ENCODE data around the gene CHI3L1. TPM values are rescaled to one million over a fixed set of nuclear protein-coding genes. Genes with fewer than 3 reads are reported as not detected.

The CHI3L1 gene
- total RNA-seq, 1 experiment from 2014 or later, result not detected

GRCh38 chr1:203167026-203167912 lies 19.2 kb downstream of the CHI3L1 start:
- Histone ChIP-seq H3K18ac (ENCODE audit: insufficient read length, low read depth, low read length) (no peak overlapping the region), H3K56ac (ENCODE audit: insufficient read length, low read depth, low read length) (no peak overlapping the region), H3K27me3 (ENCODE audit: insufficient read depth, low read length) (no peaks in the 10 kb centered on the region), H3K23me2 (ENCODE audit: insufficient read length, low read depth, low read length, poor library complexity, severe bottlenecking) (no peaks in the 10 kb centered on the region), H3K4me1 (ENCODE audit: insufficient read depth, low read length) (no peaks in the 10 kb centered on the region), H2BK20ac (ENCODE audit: low read depth, low read length, poor library complexity, severe bottlenecking) (no peak overlapping the region), H2BK120ac (ENCODE audit: low read depth, low read length, poor library complexity, severe bottlenecking) (no peak overlapping the region), H2BK15ac (ENCODE audit: low read depth, low read length) (no peak overlapping the region), H3K79me2 (ENCODE audit: insufficient read depth, low read length) (no peaks in the 10 kb centered on the region), H2AFZ (ENCODE audit: low read length) (no peak overlapping the region), H4K5ac (ENCODE audit: insufficient read length, low read depth, low read length) (no peak overlapping the region), H3K4me2 (ENCODE audit: insufficient read depth, insufficient read length, low read length) (no peak overlapping the region), H3K9me3 (ENCODE audit: control insufficient read depth, low read depth, low read length) (no peaks in the 10 kb centered on the region), H3K9ac (ENCODE audit: extremely low read depth, insufficient read length, low read length) (no peak overlapping the region), H2BK5ac (ENCODE audit: insufficient read length, low read length) (no peak overlapping the region), H3K4ac (ENCODE audit: low read depth, low read length) (no peak overlapping the region), H3K27ac (ENCODE audit: insufficient read length, low read depth, low read length) (no peak overlapping the region), H3K23ac (ENCODE audit: insufficient read length, low read depth, low read length) (no peak overlapping the region), H3K14ac (ENCODE audit: insufficient read depth, low read length) (no peak overlapping the region), H3T11ph (ENCODE audit: low read length) (no peak overlapping the region), H4K91ac (ENCODE audit: insufficient read length, low read depth, low read length) (no peak overlapping the region), H2AK5ac (ENCODE audit: insufficient read length, low read length) (no peak overlapping the region), H4K8ac (replicated peaks; ENCODE audit: insufficient read length, low read depth, low read length) (no peak overlapping the region), H3K79me1 (ENCODE audit: insufficient read depth, low read depth, low read length, poor library complexity, severe bottlenecking) (no peaks in the 10 kb centered on the region), H4K20me1 (ENCODE audit: control insufficient read depth, insufficient read depth, insufficient read length) (no peaks in the 10 kb centered on the region), H2BK12ac (ENCODE audit: insufficient read length, low read depth, low read length) (no peak overlapping the region)
- WGBS (ENCODE audit: extremely low coverage, insufficient read length, low lambda C conversion rate), result no CpG with 5 or more reads among the region's 23 CpGs
- Mint-ChIP-seq H3K27me3 (ENCODE audit: low read depth) (peaks cover 15% of the 10 kb centered on the region), H3K36me3 (ENCODE audit: insufficient read depth in 1 of 3, low read depth in 3 of 3) (no peaks in the 10 kb centered on the region), H3K9me3 (no peaks in the 10 kb centered on the region), H3K4me3 (no peak overlapping the region), H3K4me1 (peaks cover 3 to 6% of the 10 kb centered on the region in 2 experiments), H3K27ac (peak overlapping the region in 1 of 3 experiments; percentile 18; a peak in 1 of 7 replicates)
- TF ChIP-seq CTCF (conservative IDR thresholded peaks at IDR 0.05), result no peak
- DNase-seq, result no peak
